Mesenchymal stem cell (in vitro differentiated cells and primary cell): ENCODE data around the gene IL17RC.
A peak's percentile ranks its signal among the peaks of the same experiment; 100 is the strongest.

Experiments
- DNase-seq: peaks from one replicate; pipeline ENCODE4 v3.0.0-alpha.2; 2013
- H2AFZ ChIP-seq: one replicate; pipeline ENCODE4 v1.6.1; 2013; ENCODE audit warnings: low read depth, mild to moderate bottlenecking, control low read depth, inconsistent platforms, low read length, moderate library complexity
- H2AK5ac ChIP-seq: 2 replicates; pipeline ENCODE4 v1.6.1; 2013; ENCODE audit warnings: low read length, moderate library complexity, mild to moderate bottlenecking, inconsistent platforms; ENCODE audit not compliant: severe bottlenecking
- H2BK120ac ChIP-seq: one replicate; pipeline ENCODE4 v1.6.1; 2013; ENCODE audit warnings: low read depth, mild to moderate bottlenecking, inconsistent platforms, low read length, moderate library complexity
- H2BK12ac ChIP-seq, 2 experiments: one replicate each; pipeline ENCODE4 v1.6.1; 2013; ENCODE audit warnings: inconsistent platforms in 2 of 2, low read length in 2 of 2, mild to moderate bottlenecking in 2 of 2, moderate library complexity in 2 of 2, control low read depth in 1 of 2
- H2BK15ac ChIP-seq: one replicate; pipeline ENCODE4 v1.6.1; 2013; ENCODE audit warnings: mild to moderate bottlenecking, low read depth, inconsistent platforms; ENCODE audit not compliant: poor library complexity, severe bottlenecking
- H2BK5ac ChIP-seq: 2 replicates; pipeline ENCODE4 v1.6.1; 2013; ENCODE audit warnings: low read depth, mild to moderate bottlenecking, low read length, control low read depth, inconsistent platforms; ENCODE audit not compliant: poor library complexity, severe bottlenecking
- H3K14ac ChIP-seq, 2 experiments: one replicate each; pipeline ENCODE4 v1.6.1; 2013; ENCODE audit warnings: inconsistent platforms in 2 of 2, low read length in 2 of 2, control low read depth in 1 of 2, mild to moderate bottlenecking in 1 of 2, moderate library complexity in 1 of 2
- H3K18ac ChIP-seq, 2 experiments: one replicate each; pipeline ENCODE4 v1.6.1; 2013; ENCODE audit warnings: inconsistent platforms in 2 of 2, low read length in 2 of 2, control low read depth in 1 of 2, low read depth in 1 of 2, mild to moderate bottlenecking in 1 of 2
- H3K23ac ChIP-seq, 2 experiments: one replicate each; pipeline ENCODE4 v1.6.1; 2013; ENCODE audit warnings: inconsistent platforms in 2 of 2, low read length in 2 of 2, mild to moderate bottlenecking in 2 of 2, moderate library complexity in 2 of 2, control low read depth in 1 of 2
- H3K27ac ChIP-seq: 2 replicates; pipeline ENCODE4 v1.5.1; 2013; ENCODE audit warnings: mild to moderate bottlenecking, moderate library complexity, low read length, control low read depth, inconsistent platforms; ENCODE audit not compliant: poor library complexity, severe bottlenecking
- H3K27me3 ChIP-seq, 2 experiments: 2 replicates each; pipeline versions ENCODE4 v1.6.1 to v1.7.0; 2013; ENCODE audit warnings: low read length in 2 of 2, mild to moderate bottlenecking in 2 of 2, moderate library complexity in 2 of 2, control low read depth in 1 of 2, inconsistent platforms in 1 of 2; ENCODE audit not compliant: control insufficient read depth in 1 of 2, insufficient read depth in 1 of 2
- H3K36me3 ChIP-seq, 2 experiments: 2 replicates each; pipeline versions ENCODE4 v1.6.1 to v1.7.0; 2013; ENCODE audit warnings: low read length in 2 of 2, control low read depth in 1 of 2, inconsistent platforms in 1 of 2, low read depth in 1 of 2, mild to moderate bottlenecking in 1 of 2; ENCODE audit not compliant: insufficient read depth in 2 of 2, control insufficient read depth in 1 of 2
- H3K4ac ChIP-seq, 2 experiments: one replicate each; pipeline ENCODE4 v1.6.1; 2013; ENCODE audit warnings: inconsistent platforms in 2 of 2, low read length in 2 of 2, mild to moderate bottlenecking in 2 of 2, moderate library complexity in 2 of 2, control low read depth in 1 of 2, low read depth in 1 of 2
- H3K4me1 ChIP-seq: 2 replicates; pipeline ENCODE4 v1.6.1; 2013; ENCODE audit warnings: low read depth, low read length, control low read depth; ENCODE audit not compliant: control insufficient read depth, insufficient read depth
- H3K4me2 ChIP-seq: 2 replicates; pipeline ENCODE4 v1.6.1; 2013; ENCODE audit warnings: low read length, mild to moderate bottlenecking, inconsistent platforms; ENCODE audit not compliant: poor library complexity, severe bottlenecking
- H3K4me3 ChIP-seq, 2 experiments: 2 replicates each; pipeline versions ENCODE4 v1.5.1 to v1.7.0; 2013; ENCODE audit warnings: low read length in 2 of 2, mild to moderate bottlenecking in 2 of 2, control low read depth in 1 of 2, low read depth in 1 of 2; ENCODE audit not compliant: insufficient read depth in 1 of 2
- H3K79me1 ChIP-seq: replicated peaks from 2 replicates; pipeline ENCODE4 v1.6.1; 2013; ENCODE audit warnings: mild to moderate bottlenecking, control low read depth, low read length, inconsistent platforms; ENCODE audit not compliant: poor library complexity, severe bottlenecking
- H3K9ac ChIP-seq: 2 replicates; pipeline ENCODE4 v1.7.0; 2013; ENCODE audit warnings: mild to moderate bottlenecking, low read length, moderate library complexity
- H3K9me3 ChIP-seq: 2 replicates; pipeline ENCODE4 v1.7.0; 2013; ENCODE audit warnings: mild to moderate bottlenecking, low read length; ENCODE audit not compliant: control insufficient read depth
- H4K8ac ChIP-seq: one replicate; pipeline ENCODE4 v1.6.1; 2013; ENCODE audit warnings: inconsistent platforms, mild to moderate bottlenecking, low read length, moderate library complexity
- H4K91ac ChIP-seq: one replicate; pipeline ENCODE4 v1.6.1; 2013; ENCODE audit warnings: mild to moderate bottlenecking, low read length, inconsistent platforms
- WGBS: methylation state at CpG from one replicate; pipeline ENCODE4 v1.1.7; 2013; ENCODE audit warnings: mixed read lengths; 5-methylcytosine and 5-hydroxymethylcytosine counted together

IL17RC gene

DNA sequence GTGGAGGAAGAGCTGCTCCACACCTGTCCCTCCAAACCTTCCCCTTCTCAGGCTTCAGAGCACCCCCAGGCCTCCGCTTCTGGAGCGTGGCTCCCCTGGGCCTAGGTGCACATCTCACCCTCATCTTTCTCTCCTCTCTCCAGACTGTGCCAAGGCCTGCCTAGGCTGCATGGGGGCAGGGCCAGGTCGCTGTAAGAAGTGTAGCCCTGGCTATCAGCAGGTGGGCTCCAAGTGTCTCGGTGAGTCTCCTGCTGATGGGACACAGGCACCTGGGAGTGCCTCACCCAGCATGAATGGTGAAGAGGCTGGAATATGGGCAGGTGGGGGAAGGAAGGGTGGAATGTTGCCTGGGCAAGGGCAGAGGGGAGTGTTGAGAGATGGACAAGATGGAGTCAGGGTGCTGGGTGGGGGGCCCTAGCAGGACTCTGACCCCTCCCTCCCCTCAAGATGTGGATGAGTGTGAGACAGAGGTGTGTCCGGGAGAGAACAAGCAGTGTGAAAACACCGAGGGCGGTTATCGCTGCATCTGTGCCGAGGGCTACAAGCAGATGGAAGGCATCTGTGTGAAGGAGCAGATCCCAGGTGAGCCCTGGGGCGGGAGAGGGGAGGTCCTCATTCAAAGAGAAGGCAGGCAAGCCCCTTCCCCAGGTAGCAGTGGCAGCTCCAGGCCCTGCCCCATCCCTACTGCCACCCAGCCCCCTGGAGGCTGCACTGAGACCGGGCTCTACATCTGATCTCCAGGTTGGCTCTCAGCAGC is 26.2 kb downstream of the IL17RC start:
- no peaks in the 10 kb centered on the region for H3K27me3 ChIP-seq

GRCh38 chr3:9944271-9944670 is 27.4 kb downstream of the IL17RC start:
- H2BK12ac ChIP-seq = no peak overlapping the region
- H3K23ac ChIP-seq = no peak overlapping the region
- no peak for DNase-seq
- peaks cover 25% of the 10 kb centered on the region for H3K4me1 ChIP-seq
- H2AFZ ChIP-seq = no peak overlapping the region
- no peak overlapping the region for H2BK5ac ChIP-seq
- H3K14ac ChIP-seq = no peak overlapping the region
- no peaks in the 10 kb centered on the region for H3K27me3 ChIP-seq
- H2BK15ac ChIP-seq = no peak overlapping the region
- no peak overlapping the region for H3K27ac ChIP-seq
- no peak overlapping the region for H4K91ac ChIP-seq
- H3K4me3 ChIP-seq = no peak overlapping the region
- no peak overlapping the region for H2BK120ac ChIP-seq
- no peak overlapping the region for H3K4me2 ChIP-seq
- no peaks in the 10 kb centered on the region for H3K9me3 ChIP-seq
- no peak overlapping the region for H3K9ac ChIP-seq
- H3K36me3 ChIP-seq = peaks cover 30 to 40% of the 10 kb centered on the region in 2 experiments
- no peak overlapping the region for H3K18ac ChIP-seq
- H3K79me1 ChIP-seq = peaks cover 6% of the 10 kb centered on the region
- 97% methylated on average over 9 of the region's 11 CpGs for WGBS
- H3K4ac ChIP-seq = no peak overlapping the region
- no peak overlapping the region for H2AK5ac ChIP-seq
- no peak overlapping the region for H4K8ac ChIP-seq

More for the DNA sequence above, 26.2 kb downstream of the IL17RC start:
- Histone ChIP-seq H3K9ac (no peak overlapping the region), H3K36me3 (peaks cover 23 to 35% of the 10 kb centered on the region in 2 experiments), H2AK5ac (no peak overlapping the region), H3K14ac (no peak overlapping the region), H3K4me2 (no peak overlapping the region), H3K79me1 (peaks cover 5% of the 10 kb centered on the region), H4K91ac (no peak overlapping the region), H3K4ac (no peak overlapping the region), H3K23ac (no peak overlapping the region), H3K4me3 (no peak overlapping the region), H3K18ac (no peak overlapping the region), H4K8ac (no peak overlapping the region), H3K4me1 (peaks cover 25% of the 10 kb centered on the region), H2BK12ac (no peak overlapping the region), H2AFZ (no peak overlapping the region), H2BK120ac (no peak overlapping the region), H2BK5ac (no peak overlapping the region), H3K27ac (no peak overlapping the region), H3K9me3 (no peaks in the 10 kb centered on the region), H2BK15ac (no peak overlapping the region)
- 94% methylated on average over 11 of the region's 11 CpGs for WGBS
- DNase-seq = no peak

DNA sequence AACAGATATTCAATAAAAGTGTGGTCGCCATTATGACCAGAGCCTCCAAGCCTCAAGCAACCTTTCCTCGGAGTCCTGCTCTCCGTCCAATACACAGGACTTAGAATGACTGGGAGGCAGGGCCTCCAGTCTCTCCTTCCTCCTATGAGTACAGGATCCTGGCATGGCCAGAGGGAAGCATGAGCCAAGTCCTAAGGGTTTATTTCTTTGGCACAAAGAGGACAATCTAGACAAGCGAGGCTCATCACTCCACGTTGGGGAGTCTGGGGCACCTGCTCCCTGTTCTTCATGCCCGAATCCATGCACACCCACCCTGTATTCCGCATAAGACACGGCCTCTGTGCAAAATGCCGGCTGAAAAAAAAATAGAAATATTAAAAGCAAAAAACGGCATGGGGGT is 28.5 kb downstream of the IL17RC start:
- no peak overlapping the region for H3K4ac ChIP-seq
- peaks cover 25% of the 10 kb centered on the region for H3K4me1 ChIP-seq
- no peak overlapping the region for H2BK12ac ChIP-seq
- H2BK5ac ChIP-seq = no peak overlapping the region
- H3K4me3 ChIP-seq = peak overlapping the region in 1 of 2 experiments; percentile 87
- no peak for DNase-seq
- H3K14ac ChIP-seq = no peak overlapping the region
- H3K79me1 ChIP-seq = peaks cover 6% of the 10 kb centered on the region
- 95% methylated on average over 10 of the region's 10 CpGs for WGBS
- H3K36me3 ChIP-seq = peaks cover 36 to 48% of the 10 kb centered on the region in 2 experiments
- no peak overlapping the region for H2BK15ac ChIP-seq
- H4K8ac ChIP-seq = no peak overlapping the region
- H3K18ac ChIP-seq = no peak overlapping the region
- H2BK120ac ChIP-seq = no peak overlapping the region
- H3K27ac ChIP-seq = no peak overlapping the region
- H4K91ac ChIP-seq = no peak overlapping the region
- H3K27me3 ChIP-seq = no peaks in the 10 kb centered on the region
- H3K23ac ChIP-seq = peak overlapping the region in 1 of 2 experiments; percentile 49
- no peak overlapping the region for H2AK5ac ChIP-seq
- H3K9me3 ChIP-seq = no peaks in the 10 kb centered on the region
- peak overlapping the region; percentile 88 for H3K9ac ChIP-seq
- H3K4me2 ChIP-seq = no peak overlapping the region
- no peak overlapping the region for H2AFZ ChIP-seq

DNA sequence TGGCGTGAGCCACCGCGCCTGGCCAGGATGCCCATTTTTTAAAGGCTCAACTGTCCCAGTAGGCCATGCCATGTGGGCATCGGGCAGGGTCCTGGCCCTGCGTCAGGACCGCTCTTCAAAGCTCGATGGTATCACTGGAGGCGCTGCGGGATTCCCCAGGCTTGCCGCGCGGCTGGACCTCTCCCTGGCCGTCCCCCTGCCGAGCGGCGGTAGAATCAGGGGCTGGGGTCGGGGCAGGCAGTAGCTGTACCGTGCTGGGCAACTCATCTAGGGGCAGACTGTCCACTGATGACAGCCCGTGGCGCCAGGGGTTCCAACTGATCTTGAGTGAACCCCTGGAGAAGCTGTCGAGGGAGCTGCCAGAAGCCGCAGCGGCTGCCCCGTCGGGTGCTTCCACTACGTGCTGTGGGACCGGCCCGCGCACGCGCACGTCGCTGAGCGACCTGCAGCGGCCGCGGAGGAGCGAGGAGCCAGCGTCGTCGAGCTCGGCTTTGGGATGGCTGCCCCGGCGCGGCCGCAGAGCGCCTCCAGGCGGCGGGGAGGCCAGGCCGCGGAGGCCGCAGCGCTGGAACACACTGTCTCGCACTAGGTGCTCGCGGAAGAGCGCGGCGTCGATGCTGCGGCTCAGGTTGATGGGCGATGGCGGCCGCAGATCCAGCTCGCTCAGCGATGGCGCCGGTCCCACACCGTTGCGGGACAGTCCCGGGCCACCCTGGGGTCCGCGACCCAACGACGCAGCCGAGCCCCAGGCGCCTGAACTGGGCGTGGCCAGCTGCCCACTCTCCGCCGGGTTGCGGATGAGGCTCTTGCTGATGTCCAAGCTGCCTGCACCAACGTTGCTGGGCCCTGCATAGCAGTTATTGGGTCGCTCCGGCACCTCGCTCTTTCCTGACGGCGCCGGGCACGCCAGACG is 29.5 kb downstream of the IL17RC start:
- Histone ChIP-seq H3K79me1 (peaks cover 6% of the 10 kb centered on the region), H4K8ac (peak overlapping the region; percentile 90), H3K18ac (peak overlapping the region; percentile 84 to 88), H3K4ac (peak overlapping the region; percentile 84 to 87), H2AK5ac (no peak overlapping the region), H2BK5ac (no peak overlapping the region), H2BK15ac (peak overlapping the region; percentile 32), H3K23ac (peak overlapping the region in 1 of 2 experiments; percentile 66), H2BK120ac (peak overlapping the region; percentile 57), H3K27ac (no peak overlapping the region), H3K4me2 (peak overlapping the region; percentile 58), H2BK12ac (peak overlapping the region; percentile 10 to 14), H2AFZ (peak overlapping the region; percentile 49), H3K14ac (peak overlapping the region; percentile 26 to 94), H3K27me3 (no peaks in the 10 kb centered on the region), H3K9me3 (no peaks in the 10 kb centered on the region), H3K4me1 (peaks cover 25% of the 10 kb centered on the region), H4K91ac (peak overlapping the region; percentile 90), H3K4me3 (peak overlapping the region; percentile 60 to 87), H3K9ac (peak overlapping the region; percentile 88), H3K36me3 (peaks cover 31 to 42% of the 10 kb centered on the region in 2 experiments)
- peak; percentile 91 for DNase-seq
- WGBS = 3% methylated on average over 85 of the region's 90 CpGs
